HepG2 (cell line): ENCODE data around the gene ZNF620. TPM values are rescaled to one million over a fixed set of nuclear protein-coding genes. Genes with fewer than 3 reads are reported as not detected.

Experiments
- ARHGAP35 ChIP-seq: sonication (generic); formaldehyde crosslinking; IDR thresholded peaks from 2 replicates; pipeline ENCODE4 v1.9.0; 2022; ENCODE audit warnings: mild to moderate bottlenecking, inconsistent platforms, moderate library complexity, missing genetic modification reagents, borderline replicate concordance
- CBX1 ChIP-seq: IDR thresholded peaks from one replicate; pipeline ENCODE4 v1.6.1; 2016; ENCODE audit warnings: antibody characterized with exemption, low read depth
- HIVEP1 ChIP-seq: sonication (generic); formaldehyde crosslinking; IDR thresholded peaks from 2 replicates; pipeline ENCODE4 v1.4.0; 2020; ENCODE audit warnings: mild to moderate bottlenecking, missing genetic modification reagents
- KMT2A ChIP-seq: sonication (generic); formaldehyde crosslinking; IDR thresholded peaks from 2 replicates; pipeline ENCODE4 v1.4.0; 2020; ENCODE audit warnings: missing genetic modification reagents
- MATR3 ChIP-seq: sonication (generic); formaldehyde crosslinking; IDR thresholded peaks from 2 replicates; pipeline ENCODE4 v1.4.0; 2020; ENCODE audit warnings: missing genetic modification reagents
- MIER2 ChIP-seq: IDR thresholded peaks from 2 replicates; pipeline ENCODE4 v1.6.1; 2016; ENCODE audit warnings: missing biosample characterization, missing genetic modification reagents
- REXO4 ChIP-seq: sonication (generic); formaldehyde crosslinking; IDR thresholded peaks from 2 replicates; pipeline ENCODE4 v1.8.0; 2022; ENCODE audit warnings: missing genetic modification reagents, mild to moderate bottlenecking, borderline replicate concordance
- ZNF256 ChIP-seq: sonication (generic); formaldehyde crosslinking; conservative IDR thresholded peaks from 2 replicates; pipeline ENCODE4 v1.4.0; 2020; ENCODE audit warnings: missing genetic modification reagents
- ZNF350 ChIP-seq: sonication (generic); formaldehyde crosslinking; IDR thresholded peaks from 2 replicates; pipeline ENCODE4 v1.4.0; 2020; ENCODE audit warnings: mild to moderate bottlenecking, low read depth, missing genetic modification reagents, borderline replicate concordance
- ZNF547 ChIP-seq: sonication (generic); formaldehyde crosslinking; IDR thresholded peaks from 2 replicates; pipeline ENCODE4 v1.5.1; 2020; ENCODE audit warnings: mild to moderate bottlenecking, missing genetic modification reagents
- ZNF563 ChIP-seq: sonication (generic); formaldehyde crosslinking; IDR thresholded peaks from 2 replicates; pipeline ENCODE4 v1.8.0; 2022; ENCODE audit warnings: mild to moderate bottlenecking, moderate library complexity, missing genetic modification reagents
- ZNF768 ChIP-seq: sonication (generic); formaldehyde crosslinking; IDR thresholded peaks from 2 replicates; pipeline ENCODE4 v1.4.0; 2020; ENCODE audit warnings: missing genetic modification reagents
- ZNF781 ChIP-seq: sonication (generic); formaldehyde crosslinking; IDR thresholded peaks from 2 replicates; pipeline ENCODE4 v1.5.1; 2020; ENCODE audit warnings: borderline replicate concordance, mild to moderate bottlenecking, missing genetic modification reagents; ENCODE audit errors: not compliant biosample characterization
- ZSCAN21 ChIP-seq: sonication (generic); formaldehyde crosslinking; IDR thresholded peaks from 2 replicates; pipeline ENCODE4 v1.8.0; 2022; ENCODE audit warnings: mild to moderate bottlenecking, missing genetic modification reagents, moderate library complexity, borderline replicate concordance
- polyA plus RNA-seq, 8 experiments: library from polyadenylated mRNA; depleted of rRNA in 3 of 8; stranded (reverse) in 7 of 8; unstranded in 1 of 8; fragments of >200 nt; fragmentation: Illumina TruSeq in 4 of 8; extraction: Trizol in 4 of 8; gene quantifications; 2 replicates each; pipeline versions ENCODE4 v1.2.1 to v1.2.3, GENCODE V29; 2011 to 2016; ENCODE audit warnings: low read depth in 4 of 8, missing spikeins in 1 of 8, mixed read lengths in 1 of 8; ENCODE audit not compliant: insufficient read depth in 1 of 8
- total RNA-seq, 5 experiments: library from RNA; depleted of rRNA; stranded (reverse); fragments of >200 nt; fragmentation: Illumina TruSeq; extraction: Trizol; gene quantifications; 2 replicates each; pipeline ENCODE4 v1.2.3, GENCODE V29; 2016; ENCODE audit warnings: low read depth in 1 of 5
- TF ChIP-seq, protein P1 (sequence below): sonication (generic); formaldehyde crosslinking; IDR thresholded peaks from 2 replicates; pipeline ENCODE4 v1.5.0; 2020; ENCODE audit warnings: missing genetic modification reagents
- TF ChIP-seq, protein P2 (sequence below): IDR thresholded peaks from 2 replicates; pipeline ENCODE4 v1.6.1; 2016; ENCODE audit warnings: mild to moderate bottlenecking, missing biosample characterization, missing genetic modification reagents
- TF ChIP-seq, protein P3 (sequence below): IDR thresholded peaks from 2 replicates; pipeline ENCODE4 v1.4.0; 2020; ENCODE audit warnings: mild to moderate bottlenecking, missing genetic modification reagents
- TF ChIP-seq, protein P4 (sequence below): sonication (generic); formaldehyde crosslinking; IDR thresholded peaks from 2 replicates; pipeline ENCODE4 v1.5.1; 2020; ENCODE audit warnings: missing genetic modification reagents, mild to moderate bottlenecking, borderline replicate concordance

The ZNF620 gene
- total and polyA plus RNA-seq, 2 of the 13 experiments (the other 11 are each of a cell fraction or from before 2014, with no cell fraction given) = 2.3 to 12.2 TPM

DNA sequence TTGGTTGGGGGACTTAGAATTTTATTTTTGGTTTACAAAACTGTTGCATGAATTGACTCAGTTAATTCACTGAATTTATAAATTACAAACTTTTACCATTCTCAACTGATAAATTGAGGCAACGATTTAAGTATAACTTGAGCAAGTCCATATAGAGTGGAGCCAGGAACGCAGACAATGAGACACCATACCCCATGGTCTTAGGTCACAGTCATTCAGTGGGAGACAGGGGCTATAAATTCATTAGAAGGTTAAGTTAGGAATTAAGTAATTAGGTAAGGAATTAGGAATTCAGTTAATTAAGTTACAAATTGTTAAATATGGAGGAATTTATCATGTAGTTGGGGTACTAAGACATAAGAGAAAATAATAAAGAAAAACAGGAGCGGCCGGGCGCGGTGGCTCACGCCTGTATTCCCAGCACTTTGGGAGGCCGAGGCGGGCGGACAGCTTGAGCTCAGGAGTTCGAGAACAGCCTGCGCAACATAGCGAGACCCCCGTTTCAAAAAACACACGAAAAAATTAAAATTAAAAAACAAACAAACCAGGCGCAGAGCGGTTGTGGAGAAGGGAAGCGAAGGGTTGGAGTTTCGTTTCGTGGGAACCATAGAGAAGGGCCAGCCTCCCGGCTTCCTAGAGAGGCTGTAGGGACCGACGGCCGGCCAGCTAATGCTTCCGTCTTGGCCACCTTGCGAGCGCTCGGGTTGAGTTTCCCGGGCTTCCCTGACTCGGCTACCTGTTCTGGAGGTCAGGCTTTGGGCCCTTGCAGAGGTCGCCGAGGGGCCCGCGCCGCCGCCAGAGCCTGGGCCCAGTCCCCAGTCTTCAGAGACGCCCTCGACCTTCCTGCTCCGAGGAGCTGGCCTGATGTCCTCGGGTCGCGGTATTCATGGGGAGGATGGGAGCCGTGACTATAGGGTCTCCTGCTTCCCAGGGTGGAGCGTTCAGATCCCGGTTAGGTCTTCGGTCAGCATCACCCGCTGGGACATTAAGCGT is 29.1 kb upstream of the ZNF620 start, which contains the start of gene ZNF619 (continued):
- TF ChIP-seq MIER2 (CRISPR knock-in tag) = no peak
- TF ChIP-seq, protein P1, sequence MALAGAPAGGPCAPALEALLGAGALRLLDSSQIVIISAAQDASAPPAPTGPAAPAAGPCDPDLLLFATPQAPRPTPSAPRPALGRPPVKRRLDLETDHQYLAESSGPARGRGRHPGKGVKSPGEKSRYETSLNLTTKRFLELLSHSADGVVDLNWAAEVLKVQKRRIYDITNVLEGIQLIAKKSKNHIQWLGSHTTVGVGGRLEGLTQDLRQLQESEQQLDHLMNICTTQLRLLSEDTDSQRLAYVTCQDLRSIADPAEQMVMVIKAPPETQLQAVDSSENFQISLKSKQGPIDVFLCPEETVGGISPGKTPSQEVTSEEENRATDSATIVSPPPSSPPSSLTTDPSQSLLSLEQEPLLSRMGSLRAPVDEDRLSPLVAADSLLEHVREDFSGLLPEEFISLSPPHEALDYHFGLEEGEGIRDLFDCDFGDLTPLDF (CRISPR knock-in tag) = 0 out of 2 replicates have a peak, but pooled peaks have one; percentile 34
- TF ChIP-seq HIVEP1 (CRISPR knock-in tag) = 0 out of 2 replicates have a peak, but pooled peaks have one; percentile 47
- TF ChIP-seq ZSCAN21 (CRISPR knock-in tag) = no peak; the same call in 1 of the 2 replicates
- 0 out of 2 replicates have a peak, but pooled peaks have one; percentile 22 for TF ChIP-seq ZNF563 (CRISPR knock-in tag)
- TF ChIP-seq ZNF547 (CRISPR knock-in tag) = no peak
- TF ChIP-seq ZNF768 (CRISPR knock-in tag) = peak; percentile 31; the same call in 1 of the 2 replicates
- TF ChIP-seq ARHGAP35 (CRISPR knock-in tag) = no peak
- no peak for TF ChIP-seq MATR3 (CRISPR knock-in tag)
- no peak for TF ChIP-seq ZNF781
- no peak for TF ChIP-seq ZNF256 (CRISPR knock-in tag)
- no peak for TF ChIP-seq REXO4
- peak; percentile 68 for TF ChIP-seq KMT2A (CRISPR knock-in tag)
- TF ChIP-seq, protein P2, sequence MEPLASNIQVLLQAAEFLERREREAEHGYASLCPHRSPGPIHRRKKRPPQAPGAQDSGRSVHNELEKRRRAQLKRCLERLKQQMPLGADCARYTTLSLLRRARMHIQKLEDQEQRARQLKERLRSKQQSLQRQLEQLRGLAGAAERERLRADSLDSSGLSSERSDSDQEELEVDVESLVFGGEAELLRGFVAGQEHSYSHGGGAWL = no peak
- TF ChIP-seq, protein P3, sequence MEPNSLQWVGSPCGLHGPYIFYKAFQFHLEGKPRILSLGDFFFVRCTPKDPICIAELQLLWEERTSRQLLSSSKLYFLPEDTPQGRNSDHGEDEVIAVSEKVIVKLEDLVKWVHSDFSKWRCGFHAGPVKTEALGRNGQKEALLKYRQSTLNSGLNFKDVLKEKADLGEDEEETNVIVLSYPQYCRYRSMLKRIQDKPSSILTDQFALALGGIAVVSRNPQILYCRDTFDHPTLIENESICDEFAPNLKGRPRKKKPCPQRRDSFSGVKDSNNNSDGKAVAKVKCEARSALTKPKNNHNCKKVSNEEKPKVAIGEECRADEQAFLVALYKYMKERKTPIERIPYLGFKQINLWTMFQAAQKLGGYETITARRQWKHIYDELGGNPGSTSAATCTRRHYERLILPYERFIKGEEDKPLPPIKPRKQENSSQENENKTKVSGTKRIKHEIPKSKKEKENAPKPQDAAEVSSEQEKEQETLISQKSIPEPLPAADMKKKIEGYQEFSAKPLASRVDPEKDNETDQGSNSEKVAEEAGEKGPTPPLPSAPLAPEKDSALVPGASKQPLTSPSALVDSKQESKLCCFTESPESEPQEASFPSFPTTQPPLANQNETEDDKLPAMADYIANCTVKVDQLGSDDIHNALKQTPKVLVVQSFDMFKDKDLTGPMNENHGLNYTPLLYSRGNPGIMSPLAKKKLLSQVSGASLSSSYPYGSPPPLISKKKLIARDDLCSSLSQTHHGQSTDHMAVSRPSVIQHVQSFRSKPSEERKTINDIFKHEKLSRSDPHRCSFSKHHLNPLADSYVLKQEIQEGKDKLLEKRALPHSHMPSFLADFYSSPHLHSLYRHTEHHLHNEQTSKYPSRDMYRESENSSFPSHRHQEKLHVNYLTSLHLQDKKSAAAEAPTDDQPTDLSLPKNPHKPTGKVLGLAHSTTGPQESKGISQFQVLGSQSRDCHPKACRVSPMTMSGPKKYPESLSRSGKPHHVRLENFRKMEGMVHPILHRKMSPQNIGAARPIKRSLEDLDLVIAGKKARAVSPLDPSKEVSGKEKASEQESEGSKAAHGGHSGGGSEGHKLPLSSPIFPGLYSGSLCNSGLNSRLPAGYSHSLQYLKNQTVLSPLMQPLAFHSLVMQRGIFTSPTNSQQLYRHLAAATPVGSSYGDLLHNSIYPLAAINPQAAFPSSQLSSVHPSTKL = peak; percentile 44; the same call in 1 of the 2 replicates
- TF ChIP-seq, protein P4, sequence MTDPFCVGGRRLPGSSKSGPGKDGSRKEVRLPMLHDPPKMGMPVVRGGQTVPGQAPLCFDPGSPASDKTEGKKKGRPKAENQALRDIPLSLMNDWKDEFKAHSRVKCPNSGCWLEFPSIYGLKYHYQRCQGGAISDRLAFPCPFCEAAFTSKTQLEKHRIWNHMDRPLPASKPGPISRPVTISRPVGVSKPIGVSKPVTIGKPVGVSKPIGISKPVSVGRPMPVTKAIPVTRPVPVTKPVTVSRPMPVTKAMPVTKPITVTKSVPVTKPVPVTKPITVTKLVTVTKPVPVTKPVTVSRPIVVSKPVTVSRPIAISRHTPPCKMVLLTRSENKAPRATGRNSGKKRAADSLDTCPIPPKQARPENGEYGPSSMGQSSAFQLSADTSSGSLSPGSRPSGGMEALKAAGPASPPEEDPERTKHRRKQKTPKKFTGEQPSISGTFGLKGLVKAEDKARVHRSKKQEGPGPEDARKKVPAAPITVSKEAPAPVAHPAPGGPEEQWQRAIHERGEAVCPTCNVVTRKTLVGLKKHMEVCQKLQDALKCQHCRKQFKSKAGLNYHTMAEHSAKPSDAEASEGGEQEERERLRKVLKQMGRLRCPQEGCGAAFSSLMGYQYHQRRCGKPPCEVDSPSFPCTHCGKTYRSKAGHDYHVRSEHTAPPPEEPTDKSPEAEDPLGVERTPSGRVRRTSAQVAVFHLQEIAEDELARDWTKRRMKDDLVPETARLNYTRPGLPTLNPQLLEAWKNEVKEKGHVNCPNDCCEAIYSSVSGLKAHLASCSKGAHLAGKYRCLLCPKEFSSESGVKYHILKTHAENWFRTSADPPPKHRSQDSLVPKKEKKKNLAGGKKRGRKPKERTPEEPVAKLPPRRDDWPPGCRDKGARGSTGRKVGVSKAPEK (CRISPR knock-in tag) = no peak
- 0 out of 2 replicates have a peak, but pooled peaks have one; percentile 59 for TF ChIP-seq ZNF350 (CRISPR knock-in tag)
- TF ChIP-seq CBX1 = no peak
